VCaP (cell line): ENCODE measurements around the gene DAP.
A peak's percentile ranks its signal among the peaks of the same experiment; 100 is the strongest.

ENCODE experiments used
- H3K27ac ChIP-seq: fragments of 450-650 bp; 2 replicates; pipeline ENCODE4 v1.5.1; 2017
- CTCF ChIP-seq: fragments of 450-650 bp; conservative IDR thresholded peaks from 2 replicates; pipeline ENCODE4 v1.5.1; 2017; ENCODE audit warnings: mild to moderate bottlenecking, moderate library complexity

Gene DAP

GRCh38 chr5:10707198-10708142, 53.6 kb downstream of the DAP start:
- TF ChIP-seq CTCF: no peak
- H3K27ac ChIP-seq: no peak overlapping the region

- TF ChIP-seq CTCF: no peak
- H3K27ac ChIP-seq: peak overlapping the region; percentile 94; the same call in 1 of the 2 replicates
Measured at GRCh38 chr5:10706326-10706725, 54.7 kb downstream of the DAP start.

- TF ChIP-seq CTCF: no peak
- peak overlapping the region; percentile 94 for H3K27ac ChIP-seq
Measured at GRCh38 chr5:10705747-10706146, 55.3 kb downstream of the DAP start.

- no peak for TF ChIP-seq CTCF
- peak overlapping the region; percentile 94 for H3K27ac ChIP-seq
Measured at GRCh38 chr5:10704949-10705621, 55.9 kb downstream of the DAP start.

- no peak for TF ChIP-seq CTCF
- peak overlapping the region; percentile 94 for H3K27ac ChIP-seq
Measured at GRCh38 chr5:10703676-10704075, 57.4 kb downstream of the DAP start.

GRCh38 chr5:10702911-10703491, 58.0 kb downstream of the DAP start:
- no peak for TF ChIP-seq CTCF
- H3K27ac ChIP-seq: peak overlapping the region; percentile 94

GRCh38 chr5:10702040-10702629, 58.9 kb downstream of the DAP start:
- H3K27ac ChIP-seq: peak overlapping the region; percentile 94
- TF ChIP-seq CTCF: no peak
